Keratinocyte (primary cell): ENCODE measurements around the gene NEK9.

ENCODE experiments used
- EZH2 ChIP-seq: IDR thresholded peaks from one replicate; pipeline ENCODE4 v1.6.1; 2012; ENCODE audit warnings: inconsistent platforms, mild to moderate bottlenecking, low read length, moderate library complexity
- TF ChIP-seq, protein P1 (sequence below), 3 experiments: IDR thresholded peaks in 1 of 3; conservative IDR thresholded peaks in 1 of 3; optimal IDR thresholded peaks in 1 of 3; 2 replicates in 2 of 3; 3 replicates in 1 of 3; pipeline versions ENCODE3 to v1.5.1; 2011; ENCODE audit warnings: low read length in 3 of 3, mild to moderate bottlenecking in 3 of 3, moderate library complexity in 2 of 3, control low read depth in 1 of 3, inconsistent platforms in 1 of 3; ENCODE audit not compliant: insufficient read depth in 2 of 3; ENCODE audit errors: extremely low read depth in 1 of 3

DNA sequence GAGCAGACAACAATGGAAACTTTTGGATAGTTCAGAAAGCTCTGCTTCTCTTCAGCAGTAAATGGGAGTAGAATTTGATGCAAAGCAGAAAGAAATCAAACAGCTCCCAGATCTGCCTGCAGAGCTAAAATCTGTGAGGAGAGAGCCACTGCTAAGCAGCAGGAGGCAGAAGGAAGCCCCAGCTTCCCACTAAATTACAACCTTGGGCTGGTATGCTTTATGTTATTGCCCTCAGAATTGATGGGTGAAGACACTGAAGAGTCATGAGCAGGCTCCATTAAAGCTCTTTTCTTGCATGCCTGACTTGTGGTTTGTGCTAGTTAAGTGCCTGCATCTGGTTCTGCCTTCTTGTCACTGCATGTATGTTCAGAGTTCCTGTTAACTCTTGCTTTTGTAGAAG, 49.1 kb downstream of the NEK9 start:
- TF ChIP-seq, protein P1, sequence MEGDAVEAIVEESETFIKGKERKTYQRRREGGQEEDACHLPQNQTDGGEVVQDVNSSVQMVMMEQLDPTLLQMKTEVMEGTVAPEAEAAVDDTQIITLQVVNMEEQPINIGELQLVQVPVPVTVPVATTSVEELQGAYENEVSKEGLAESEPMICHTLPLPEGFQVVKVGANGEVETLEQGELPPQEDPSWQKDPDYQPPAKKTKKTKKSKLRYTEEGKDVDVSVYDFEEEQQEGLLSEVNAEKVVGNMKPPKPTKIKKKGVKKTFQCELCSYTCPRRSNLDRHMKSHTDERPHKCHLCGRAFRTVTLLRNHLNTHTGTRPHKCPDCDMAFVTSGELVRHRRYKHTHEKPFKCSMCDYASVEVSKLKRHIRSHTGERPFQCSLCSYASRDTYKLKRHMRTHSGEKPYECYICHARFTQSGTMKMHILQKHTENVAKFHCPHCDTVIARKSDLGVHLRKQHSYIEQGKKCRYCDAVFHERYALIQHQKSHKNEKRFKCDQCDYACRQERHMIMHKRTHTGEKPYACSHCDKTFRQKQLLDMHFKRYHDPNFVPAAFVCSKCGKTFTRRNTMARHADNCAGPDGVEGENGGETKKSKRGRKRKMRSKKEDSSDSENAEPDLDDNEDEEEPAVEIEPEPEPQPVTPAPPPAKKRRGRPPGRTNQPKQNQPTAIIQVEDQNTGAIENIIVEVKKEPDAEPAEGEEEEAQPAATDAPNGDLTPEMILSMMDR (optimal IDR thresholded peaks at IDR 0.05 in 1 of 3, IDR thresholded peaks at IDR 0.05 in 1 of 3, conservative IDR thresholded peaks at IDR 0.05 in 1 of 3; ENCODE audit: extremely low read depth in 1 of 3, insufficient read depth in 2 of 3, low read length in 3 of 3), result no peak
- TF ChIP-seq EZH2, result no peak
